ENCODE results near the gene SETD1B. TPM values are rescaled to one million over a fixed set of nuclear protein-coding genes. Genes with fewer than 3 reads are reported as not detected.

Gene SETD1B
- total RNA-seq, 1 donor from 2014 or later: 1.8 TPM

GRCh38 chr12:121814429-121815119 lies 10.8 kb downstream of the SETD1B start:
- H3K4me3 Mint-ChIP-seq: no peak overlapping the region
- no peaks in the 10 kb centered on the region for H3K9me3 Mint-ChIP-seq
- H3K27me3 ChIP-seq: no peaks in the 10 kb centered on the region
- TF ChIP-seq CTCF (IDR thresholded peaks at IDR 0.05) (no peak), EZH2phosphoT487 (IDR thresholded peaks at IDR 0.05) (no peak), EZH2 (IDR thresholded peaks at IDR 0.05) (no peak)
- H3K9ac ChIP-seq: no peak overlapping the region
- no peak overlapping the region for H3K4me2 ChIP-seq
- no peak overlapping the region for H2AFZ ChIP-seq (replicated peaks)
- no peak overlapping the region for H3K27ac Mint-ChIP-seq
- H3K4me1 ChIP-seq: peaks cover 16% of the 10 kb centered on the region
- H3K27me3 Mint-ChIP-seq (ENCODE audit: insufficient read depth, low read depth): peaks cover 4% of the 10 kb centered on the region
- H3K4me3 ChIP-seq: no peak overlapping the region
- H3K9me3 ChIP-seq (ENCODE audit: low read depth): no peaks in the 10 kb centered on the region
- no peaks in the 10 kb centered on the region for H3K36me3 ChIP-seq
- DNase-seq (ENCODE audit: low spot score): no peak
- peaks cover 16% of the 10 kb centered on the region for H3F3A ChIP-seq (ENCODE audit: low read depth)
- peaks cover 23% of the 10 kb centered on the region for H3K4me1 Mint-ChIP-seq
- peaks cover 49% of the 10 kb centered on the region for H3K79me2 ChIP-seq (ENCODE audit: low read depth)
- H3K36me3 Mint-ChIP-seq: peaks cover 25% of the 10 kb centered on the region
- peaks cover 42% of the 10 kb centered on the region for H4K20me1 ChIP-seq (ENCODE audit: low read depth)
- no peak overlapping the region for H3K27ac ChIP-seq

GRCh38 chr12:121815263-121815662 lies 11.5 kb downstream of the SETD1B start:
- Histone ChIP-seq H3K4me1 (peaks cover 16% of the 10 kb centered on the region), H3K27ac (no peak overlapping the region), H3K79me2 (ENCODE audit: low read depth) (peaks cover 45% of the 10 kb centered on the region), H4K20me1 (ENCODE audit: low read depth) (peaks cover 36% of the 10 kb centered on the region), H3K27me3 (no peaks in the 10 kb centered on the region), H3K4me2 (no peak overlapping the region), H3K4me3 (no peak overlapping the region), H3K9ac (no peak overlapping the region), H3K9me3 (ENCODE audit: low read depth) (no peaks in the 10 kb centered on the region), H3F3A (ENCODE audit: low read depth) (peaks cover 16% of the 10 kb centered on the region), H2AFZ (replicated peaks) (no peak overlapping the region), H3K36me3 (no peaks in the 10 kb centered on the region)
- no peak overlapping the region for H3K27ac Mint-ChIP-seq
- no peak for TF ChIP-seq EZH2 (IDR thresholded peaks at IDR 0.05)
- TF ChIP-seq CTCF (IDR thresholded peaks at IDR 0.05): no peak
- TF ChIP-seq EZH2phosphoT487 (IDR thresholded peaks at IDR 0.05): no peak
- H3K27me3 Mint-ChIP-seq (ENCODE audit: insufficient read depth, low read depth): peaks cover 4% of the 10 kb centered on the region
- peaks cover 24% of the 10 kb centered on the region for H3K36me3 Mint-ChIP-seq
- no peak overlapping the region for H3K4me3 Mint-ChIP-seq
- DNase-seq (ENCODE audit: low spot score): no peak
- H3K4me1 Mint-ChIP-seq: peaks cover 23% of the 10 kb centered on the region
- no peaks in the 10 kb centered on the region for H3K9me3 Mint-ChIP-seq

- Histone ChIP-seq H3K36me3 (no peaks in the 10 kb centered on the region), H3K79me2 (ENCODE audit: low read depth) (peaks cover 26% of the 10 kb centered on the region), H4K20me1 (ENCODE audit: low read depth) (peaks cover 17% of the 10 kb centered on the region), H3K27me3 (no peaks in the 10 kb centered on the region), H3K4me3 (no peak overlapping the region), H3K4me1 (peaks cover 5% of the 10 kb centered on the region), H3F3A (ENCODE audit: low read depth) (peaks cover 3% of the 10 kb centered on the region), H3K9ac (no peak overlapping the region), H3K27ac (no peak overlapping the region), H3K4me2 (no peak overlapping the region), H2AFZ (replicated peaks) (no peak overlapping the region), H3K9me3 (ENCODE audit: low read depth) (no peaks in the 10 kb centered on the region)
- Mint-ChIP-seq H3K27me3 (ENCODE audit: insufficient read depth, low read depth) (peaks cover 8% of the 10 kb centered on the region), H3K9me3 (no peaks in the 10 kb centered on the region), H3K4me3 (no peak overlapping the region), H3K27ac (no peak overlapping the region), H3K4me1 (peaks cover 12% of the 10 kb centered on the region), H3K36me3 (peaks cover 21% of the 10 kb centered on the region)
- TF ChIP-seq EZH2 (IDR thresholded peaks at IDR 0.05): no peak
- no peak for TF ChIP-seq EZH2phosphoT487 (IDR thresholded peaks at IDR 0.05)
- no peak for TF ChIP-seq CTCF (IDR thresholded peaks at IDR 0.05)
- no peak for DNase-seq (ENCODE audit: low spot score)
Measured at GRCh38 chr12:121816925-121817647, 13.3 kb downstream of the SETD1B start.
